DOHH2 (cell line): ENCODE data around the gene INO80.
A peak's percentile ranks its signal among the peaks of the same experiment; 100 is the strongest.
"Not testable (repeated sequence)": the region's sequence is repeated elsewhere in the genome, so short reads cannot be mapped to it uniquely, and the experiment has no call there.

Experiments used
- H3F3A ChIP-seq: fragments of 200-600 bp; sonication (generic), shearing (Covaris generic); 2 replicates; pipeline ENCODE4 v1.6.0; 2016; ENCODE audit warnings: antibody characterized with exemption, mild to moderate bottlenecking; ENCODE audit not compliant: control insufficient read depth, insufficient read depth
- H3K27ac ChIP-seq: fragments of 200-600 bp; sonication (generic); 2 replicates; pipeline ENCODE4 v1.5.1; 2014; ENCODE audit warnings: low read depth, mild to moderate bottlenecking, low read length, moderate library complexity
- H3K27me3 ChIP-seq: fragments of 200-600 bp; sonication (generic); 2 replicates; pipeline ENCODE4 v1.6.1; 2014; ENCODE audit warnings: mild to moderate bottlenecking, low read length, mixed read lengths; ENCODE audit not compliant: control insufficient read depth
- H3K36me3 ChIP-seq: fragments of 200-600 bp; sonication (generic); 2 replicates; pipeline ENCODE4 v1.6.1; 2014; ENCODE audit warnings: mild to moderate bottlenecking, low read length, moderate library complexity, mixed read lengths; ENCODE audit not compliant: control insufficient read depth
- H3K4me1 ChIP-seq: fragments of 200-600 bp; sonication (generic); 2 replicates; pipeline ENCODE4 v1.6.1; 2014; ENCODE audit warnings: mild to moderate bottlenecking, low read length, mixed read lengths; ENCODE audit not compliant: control insufficient read depth
- H3K4me2 ChIP-seq: fragments of 200-600 bp; sonication (generic); 2 replicates; pipeline ENCODE4 v1.6.0; 2014; ENCODE audit warnings: mild to moderate bottlenecking, low read length, moderate library complexity
- H3K4me3 ChIP-seq: fragments of 200-600 bp; sonication (generic); 2 replicates; pipeline ENCODE4 v1.5.1; 2014; ENCODE audit warnings: mild to moderate bottlenecking, low read length, mixed read lengths
- H3K79me2 ChIP-seq: fragments of 200-600 bp; sonication (generic); 2 replicates; pipeline ENCODE4 v1.6.1; 2014; ENCODE audit warnings: mild to moderate bottlenecking, low read length, mixed read lengths; ENCODE audit not compliant: control insufficient read depth
- H3K9me2 ChIP-seq: fragments of 200-600 bp; sonication (generic); replicated peaks from 2 replicates; pipeline ENCODE4 v1.6.1; 2014; ENCODE audit warnings: mild to moderate bottlenecking, low read length, mixed read lengths; ENCODE audit not compliant: control insufficient read depth
- H3K9me3 ChIP-seq: fragments of 200-600 bp; sonication (generic); 2 replicates; pipeline ENCODE4 v1.6.1; 2014; ENCODE audit warnings: antibody characterized with exemption, low read length, mixed read lengths; ENCODE audit not compliant: control insufficient read depth, insufficient read depth
- H4K20me1 ChIP-seq: fragments of 200-600 bp; sonication (generic); 2 replicates; pipeline ENCODE4 v1.6.0; 2014; ENCODE audit warnings: low read depth, mild to moderate bottlenecking, antibody characterized with exemption, low read length, moderate library complexity; ENCODE audit not compliant: control insufficient read depth, insufficient read depth
- CTCF ChIP-seq: fragments of 200-600 bp; sonication (generic); IDR thresholded peaks from one replicate; pipeline ENCODE4 v1.5.1; 2014; ENCODE audit warnings: antibody characterized with exemption, mild to moderate bottlenecking, low read depth, low read length; ENCODE audit not compliant: poor library complexity, severe bottlenecking
- EZH2phosphoT487 ChIP-seq: fragments of 200-600 bp; sonication (generic); IDR thresholded peaks from 2 replicates; pipeline ENCODE4 v1.6.1; 2017; ENCODE audit warnings: borderline replicate concordance, mild to moderate bottlenecking, antibody characterized with exemption, low read length, moderate library complexity, mixed read lengths

Gene INO80

GRCh38 chr15:40956541-40956982, 159.5 kb downstream of the INO80 start:
- Histone ChIP-seq H3K4me3 (no peak overlapping the region), H3K9me2 (no peaks in the 10 kb centered on the region), H3K4me2 (no peak overlapping the region), H3K79me2 (no peaks in the 10 kb centered on the region), H3K4me1 (peaks cover 31% of the 10 kb centered on the region), H3K27ac (no peak overlapping the region), H3F3A (no peaks in the 10 kb centered on the region), H3K36me3 (no peaks in the 10 kb centered on the region), H3K27me3 (no peaks in the 10 kb centered on the region), H4K20me1 (no peaks in the 10 kb centered on the region), H3K9me3 (no peaks in the 10 kb centered on the region)
- no peak for TF ChIP-seq CTCF
- TF ChIP-seq EZH2phosphoT487: no peak

- Histone ChIP-seq H3K27ac (no peak overlapping the region), H3K4me2 (no peak overlapping the region), H4K20me1 (no peaks in the 10 kb centered on the region), H3F3A (no peaks in the 10 kb centered on the region), H3K4me1 (peaks cover 31% of the 10 kb centered on the region), H3K79me2 (no peaks in the 10 kb centered on the region), H3K36me3 (no peaks in the 10 kb centered on the region), H3K4me3 (no peak overlapping the region), H3K9me3 (no peaks in the 10 kb centered on the region), H3K27me3 (no peaks in the 10 kb centered on the region), H3K9me2 (no peaks in the 10 kb centered on the region)
- TF ChIP-seq EZH2phosphoT487 (no peak), CTCF (no peak)
Observed at GRCh38 chr15:40955930-40956540, 160.0 kb downstream of the INO80 start.

GRCh38 chr15:40955141-40955903, 160.8 kb downstream of the INO80 start:
- TF ChIP-seq EZH2phosphoT487 (no peak), CTCF (no peak)
- Histone ChIP-seq H3K27me3 (no peaks in the 10 kb centered on the region), H3K4me1 (peaks cover 31% of the 10 kb centered on the region), H3K36me3 (no peaks in the 10 kb centered on the region), H3F3A (no peaks in the 10 kb centered on the region), H3K27ac (no peak overlapping the region), H3K4me2 (no peak overlapping the region), H3K4me3 (no peak overlapping the region), H4K20me1 (no peaks in the 10 kb centered on the region), H3K79me2 (no peaks in the 10 kb centered on the region), H3K9me3 (no peaks in the 10 kb centered on the region), H3K9me2 (no peaks in the 10 kb centered on the region)

GRCh38 chr15:40954158-40954848, 161.8 kb downstream of the INO80 start:
- Histone ChIP-seq H3K4me1 (peaks cover 22% of the 10 kb centered on the region), H3K4me2 (peak overlapping the region; percentile 95), H3K4me3 (peak overlapping the region; percentile 89)
- H3K27me3 ChIP-seq, H3K36me3 ChIP-seq, H3K9me2 ChIP-seq, H4K20me1 ChIP-seq, H3F3A ChIP-seq, H3K79me2 ChIP-seq, H3K27ac ChIP-seq, H3K9me3 ChIP-seq: not testable (repeated sequence)
